Suprapubic skin (tissue), 4 donors: ENCODE data around the gene GREB1L. TPM values are rescaled to one million over a fixed set of nuclear protein-coding genes. Genes with fewer than 3 reads are reported as not detected.

Experiments
- DNase-seq, 2 donors: peaks; one replicate each; pipeline ENCODE4 v3.0.0-alpha.2; 2019; ENCODE audit warnings: low spot score in 2 of 2
- H3K27ac ChIP-seq: fragments of 200-600 bp; sonication (generic); one replicate; pipeline ENCODE4 v1.5.1; 2019
- H3K27me3 ChIP-seq: fragments of 200-600 bp; sonication (generic); one replicate; pipeline ENCODE4 v1.5.1; 2019
- H3K36me3 ChIP-seq: fragments of 200-600 bp; sonication (generic); one replicate; pipeline ENCODE4 v1.5.1; 2019
- H3K4me1 ChIP-seq: fragments of 200-600 bp; sonication (generic); one replicate; pipeline ENCODE4 v1.5.1; 2019
- H3K4me3 ChIP-seq: fragments of 200-600 bp; sonication (generic); one replicate; pipeline ENCODE4 v1.5.1; 2019; ENCODE audit warnings: mild to moderate bottlenecking
- H3K9me3 ChIP-seq: fragments of 200-600 bp; sonication (generic); one replicate; pipeline ENCODE4 v1.5.1; 2019
- CTCF ChIP-seq, 2 donors: fragments of 200-600 bp in 1 of 2; fragments of 450-650 bp in 1 of 2; sonication (generic) in 1 of 2; IDR thresholded peaks; one replicate each; pipeline ENCODE4 v1.5.1; 2016 to 2019; ENCODE audit warnings: antibody characterized with exemption in 2 of 2, mild to moderate bottlenecking in 1 of 2, moderate library complexity in 1 of 2
- EP300 ChIP-seq: sonication (generic); formaldehyde crosslinking; IDR thresholded peaks from one replicate; pipeline ENCODE4 v1.6.1; 2017; ENCODE audit warnings: antibody characterized with exemption
- POLR2A ChIP-seq, 2 donors: fragments of 450-650 bp; IDR thresholded peaks; one replicate each; pipeline ENCODE4 v1.6.1; 2017; ENCODE audit warnings: antibody characterized with exemption in 2 of 2, mild to moderate bottlenecking in 2 of 2, moderate library complexity in 2 of 2
- POLR2AphosphoS5 ChIP-seq, 3 donors: sonication (generic); formaldehyde crosslinking; IDR thresholded peaks; one replicate each; pipeline ENCODE4 v1.6.1; 2017; ENCODE audit warnings: antibody characterized with exemption in 3 of 3
- WGBS: methylation state at CpG from one replicate; pipeline ENCODE4 v1.1.5; 2018; 5-methylcytosine and 5-hydroxymethylcytosine counted together
- total RNA-seq, 4 donors: library from RNA; depleted of rRNA; stranded (reverse); fragments of >200 nt; gene quantifications; one replicate each; pipeline ENCODE4 v1.1.0, GENCODE V29; 2016

Gene GREB1L
- total RNA-seq, 4 donors from 2014 or later: 1.6 to 7.6 (median 3.7) TPM

DNA sequence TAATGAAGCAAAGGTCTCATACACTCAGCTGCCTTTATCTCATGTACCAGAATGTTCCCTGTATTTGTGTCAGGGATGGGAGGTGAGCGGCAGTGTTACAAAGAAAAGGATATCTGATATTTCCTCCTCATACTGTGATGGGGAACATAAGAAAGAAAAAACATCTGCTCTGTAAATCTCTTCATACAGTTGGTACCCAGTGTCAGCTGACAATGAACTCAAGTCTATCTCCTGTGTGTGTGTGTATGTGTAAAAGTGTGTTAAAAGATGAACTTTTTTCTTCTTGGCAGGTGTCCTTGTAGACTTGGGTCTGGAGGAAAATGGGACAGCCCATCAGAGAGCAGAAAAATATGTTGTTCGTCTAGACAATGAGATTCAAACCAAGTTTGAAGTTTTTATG is 230.7 kb downstream of the GREB1L start:
- H3K27ac ChIP-seq: no peak overlapping the region
- H3K4me3 ChIP-seq: no peak overlapping the region
- H3K27me3 ChIP-seq: no peaks in the 10 kb centered on the region
- H3K9me3 ChIP-seq: no peaks in the 10 kb centered on the region
- DNase-seq: no peak
- TF ChIP-seq POLR2AphosphoS5 (IDR thresholded peaks at IDR 0.05): no peak
- no peak for TF ChIP-seq POLR2A (IDR thresholded peaks at IDR 0.05)
- no peak for TF ChIP-seq EP300
- TF ChIP-seq CTCF (IDR thresholded peaks at IDR 0.05): no peak
- WGBS: 89% methylated on average over 2 of the region's 2 CpGs
- H3K36me3 ChIP-seq: no peaks in the 10 kb centered on the region
- no peaks in the 10 kb centered on the region for H3K4me1 ChIP-seq

DNA sequence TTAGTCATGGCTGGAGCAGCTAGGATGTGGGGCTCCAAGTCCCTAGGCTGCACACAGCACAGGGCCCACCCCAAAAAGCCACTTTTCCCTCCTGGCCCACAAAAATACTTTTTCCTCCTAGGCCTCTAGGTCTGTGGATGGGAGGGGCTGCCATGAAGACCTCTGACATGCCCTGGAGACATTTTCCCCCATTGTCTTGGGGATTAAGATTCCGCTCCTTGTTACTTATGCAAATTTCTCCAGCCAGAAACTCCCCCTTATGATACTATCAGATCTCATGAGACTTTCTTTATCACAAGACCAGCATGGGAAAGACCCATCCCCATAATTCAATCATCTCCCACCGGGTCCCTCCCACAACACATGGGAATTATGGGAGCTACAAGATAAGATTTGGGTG is 232.6 kb downstream of the GREB1L start:
- Histone ChIP-seq H3K27ac (no peak overlapping the region), H3K27me3 (no peaks in the 10 kb centered on the region), H3K4me1 (no peaks in the 10 kb centered on the region), H3K36me3 (no peaks in the 10 kb centered on the region), H3K4me3 (no peak overlapping the region), H3K9me3 (no peaks in the 10 kb centered on the region)
- DNase-seq: no peak
- TF ChIP-seq POLR2AphosphoS5 (IDR thresholded peaks at IDR 0.05) (no peak), POLR2A (IDR thresholded peaks at IDR 0.05) (no peak), CTCF (IDR thresholded peaks at IDR 0.05) (no peak), EP300 (no peak)
- 98% methylated on average over 2 of the region's 2 CpGs for WGBS

DNA sequence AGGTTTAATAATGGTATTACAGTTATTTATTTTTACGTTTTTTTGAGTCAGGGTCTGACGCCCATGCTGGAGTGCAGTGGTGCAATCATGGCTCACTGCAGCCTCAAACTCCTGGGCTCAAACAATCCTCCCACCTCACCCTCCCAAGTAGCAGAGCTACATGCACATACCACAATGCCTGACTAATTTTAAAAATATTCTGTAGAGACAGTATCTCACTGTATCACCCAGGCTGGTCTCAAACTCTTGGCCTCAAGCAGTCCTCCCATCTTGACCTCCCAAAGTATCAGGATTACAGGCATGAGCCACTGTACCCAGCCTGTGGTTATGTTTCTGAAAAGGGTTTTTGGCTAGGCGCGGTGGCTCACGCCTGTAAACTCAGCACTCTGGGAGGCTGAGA is 237.7 kb downstream of the GREB1L start:
- no peak overlapping the region for H3K27ac ChIP-seq
- no peaks in the 10 kb centered on the region for H3K36me3 ChIP-seq
- no peaks in the 10 kb centered on the region for H3K27me3 ChIP-seq
- DNase-seq: no peak
- no peak for TF ChIP-seq POLR2A (IDR thresholded peaks at IDR 0.05)
- no peak for TF ChIP-seq EP300
- no peak for TF ChIP-seq CTCF (IDR thresholded peaks at IDR 0.05)
- no peak for TF ChIP-seq POLR2AphosphoS5 (IDR thresholded peaks at IDR 0.05)
- no peaks in the 10 kb centered on the region for H3K9me3 ChIP-seq
- WGBS: 95% methylated on average over 5 of the region's 5 CpGs
- no peak overlapping the region for H3K4me3 ChIP-seq
- no peaks in the 10 kb centered on the region for H3K4me1 ChIP-seq

GRCh38 chr18:21481739-21482138 is 239.7 kb downstream of the GREB1L start:
- H3K9me3 ChIP-seq: no peaks in the 10 kb centered on the region
- no peaks in the 10 kb centered on the region for H3K4me1 ChIP-seq
- 59% methylated on average over 2 of the region's 2 CpGs for WGBS
- no peak overlapping the region for H3K27ac ChIP-seq
- TF ChIP-seq CTCF (IDR thresholded peaks at IDR 0.05) (no peak), POLR2A (IDR thresholded peaks at IDR 0.05) (no peak), POLR2AphosphoS5 (IDR thresholded peaks at IDR 0.05) (no peak)
- no peaks in the 10 kb centered on the region for H3K27me3 ChIP-seq
- DNase-seq: no peak
- no peak overlapping the region for H3K4me3 ChIP-seq
- H3K36me3 ChIP-seq: no peaks in the 10 kb centered on the region

DNA sequence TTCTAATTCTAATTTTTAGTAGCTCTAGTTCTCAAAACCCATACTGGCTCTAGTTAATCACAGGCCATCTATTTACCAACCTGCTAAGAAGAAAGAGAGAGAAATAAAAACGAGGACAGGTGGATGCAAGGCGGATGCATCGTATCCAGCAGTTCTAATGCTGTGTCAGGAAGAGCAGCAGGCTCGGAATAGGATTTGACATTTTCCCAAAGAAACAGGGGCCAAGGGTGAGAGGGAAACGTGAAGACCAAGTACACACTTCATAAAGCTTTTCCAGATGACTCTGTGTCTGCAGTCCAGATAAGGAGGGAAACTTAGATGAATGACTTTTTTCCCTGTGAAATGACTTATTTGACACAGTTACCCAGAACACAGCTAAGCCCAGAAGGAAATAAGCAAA is 241.0 kb downstream of the GREB1L start:
- H3K27me3 ChIP-seq: no peaks in the 10 kb centered on the region
- TF ChIP-seq POLR2A (IDR thresholded peaks at IDR 0.05) (no peak), CTCF (IDR thresholded peaks at IDR 0.05) (no peak), EP300 (no peak), POLR2AphosphoS5 (IDR thresholded peaks at IDR 0.05) (no peak)
- no peak overlapping the region for H3K27ac ChIP-seq
- H3K9me3 ChIP-seq: no peaks in the 10 kb centered on the region
- 74% methylated on average over 5 of the region's 5 CpGs for WGBS
- no peak overlapping the region for H3K4me3 ChIP-seq
- H3K4me1 ChIP-seq: no peaks in the 10 kb centered on the region
- no peaks in the 10 kb centered on the region for H3K36me3 ChIP-seq
- DNase-seq: no peak
